ENCODE data around the gene PAXX.

- TF ChIP-seq POLR2A (IDR thresholded peaks at IDR 0.05) (no peak), CTCF (IDR thresholded peaks at IDR 0.05) (no peak), POLR2AphosphoS5 (IDR thresholded peaks at IDR 0.05) (no peak)
These were observed 45.0 kb upstream of the PAXX start for GRCh38 chr9:136947028-136947891.

Measured in transverse colon (tissue), 4 donors.